GM12872 (cell line): ENCODE measurements around the gene NTN4.

ENCODE experiments used
- TF ChIP-seq, protein P1 (sequence below): IDR thresholded peaks from 3 replicates; pipeline ENCODE4 v1.5.1; 2011; ENCODE audit warnings: low read depth, mild to moderate bottlenecking, low read length, moderate library complexity; ENCODE audit not compliant: insufficient read depth

NTN4 gene

DNA sequence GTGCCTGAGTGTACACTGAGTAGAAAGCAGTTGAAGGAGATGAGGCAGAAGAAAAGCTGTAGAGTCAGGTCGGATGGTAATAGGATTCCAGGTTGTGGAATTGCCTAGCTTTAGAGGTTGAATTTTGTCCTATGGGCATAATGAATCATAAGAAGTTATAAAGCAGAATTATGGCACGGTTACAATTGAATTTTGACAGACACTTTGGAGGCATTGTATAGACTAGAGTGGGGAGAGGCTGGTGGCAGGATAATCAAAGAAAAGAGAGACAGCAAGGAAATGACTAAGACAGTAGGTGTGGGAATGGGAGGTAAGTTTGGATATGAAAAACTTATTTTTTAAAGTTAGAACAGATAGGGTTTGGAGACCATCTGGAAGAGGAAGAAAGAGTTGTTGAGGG lies 102.6 kb downstream of the NTN4 start:
- TF ChIP-seq, protein P1, sequence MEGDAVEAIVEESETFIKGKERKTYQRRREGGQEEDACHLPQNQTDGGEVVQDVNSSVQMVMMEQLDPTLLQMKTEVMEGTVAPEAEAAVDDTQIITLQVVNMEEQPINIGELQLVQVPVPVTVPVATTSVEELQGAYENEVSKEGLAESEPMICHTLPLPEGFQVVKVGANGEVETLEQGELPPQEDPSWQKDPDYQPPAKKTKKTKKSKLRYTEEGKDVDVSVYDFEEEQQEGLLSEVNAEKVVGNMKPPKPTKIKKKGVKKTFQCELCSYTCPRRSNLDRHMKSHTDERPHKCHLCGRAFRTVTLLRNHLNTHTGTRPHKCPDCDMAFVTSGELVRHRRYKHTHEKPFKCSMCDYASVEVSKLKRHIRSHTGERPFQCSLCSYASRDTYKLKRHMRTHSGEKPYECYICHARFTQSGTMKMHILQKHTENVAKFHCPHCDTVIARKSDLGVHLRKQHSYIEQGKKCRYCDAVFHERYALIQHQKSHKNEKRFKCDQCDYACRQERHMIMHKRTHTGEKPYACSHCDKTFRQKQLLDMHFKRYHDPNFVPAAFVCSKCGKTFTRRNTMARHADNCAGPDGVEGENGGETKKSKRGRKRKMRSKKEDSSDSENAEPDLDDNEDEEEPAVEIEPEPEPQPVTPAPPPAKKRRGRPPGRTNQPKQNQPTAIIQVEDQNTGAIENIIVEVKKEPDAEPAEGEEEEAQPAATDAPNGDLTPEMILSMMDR, result no peak

GRCh38 chr12:95683418-95683817 lies 107.1 kb downstream of the NTN4 start:
- TF ChIP-seq, protein P1, result no peak

GRCh38 chr12:95681210-95681765 lies 109.3 kb downstream of the NTN4 start:
- TF ChIP-seq, protein P1, result no peak

DNA sequence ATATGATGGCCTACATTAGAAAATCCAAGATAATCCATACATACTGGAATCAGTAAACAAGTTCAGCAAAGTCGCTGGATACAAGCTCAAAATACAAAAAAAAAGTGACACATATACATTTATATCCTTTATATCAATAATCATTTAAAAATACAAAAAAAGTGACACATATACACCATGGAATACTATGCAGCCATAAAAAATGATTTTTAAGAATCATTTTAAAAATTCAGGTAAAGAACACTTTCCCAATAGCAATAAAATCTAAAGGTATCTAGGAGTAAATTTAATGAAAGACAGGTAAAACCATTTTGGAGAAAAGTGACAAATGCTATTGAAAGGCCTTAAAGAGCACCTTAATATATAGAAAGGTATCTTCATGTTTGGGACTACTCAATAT lies 111.9 kb downstream of the NTN4 start:
- TF ChIP-seq, protein P1, result no peak

GRCh38 chr12:95674631-95675030 lies 115.9 kb downstream of the NTN4 start:
- TF ChIP-seq, protein P1, result no peak

GRCh38 chr12:95674163-95674562 lies 116.4 kb downstream of the NTN4 start:
- TF ChIP-seq, protein P1, result no peak

- TF ChIP-seq, protein P1, result no peak
Measured at GRCh38 chr12:95673576-95673975, 117.0 kb downstream of the NTN4 start.
